Psoas muscle (tissue), 8 donors: Measurements from ENCODE around the gene CLEC10A. TPM values are rescaled to one million over a fixed set of nuclear protein-coding genes. Genes with fewer than 3 reads are reported as not detected.
A peak's percentile ranks its signal among the peaks of the same experiment; 100 is the strongest.
"Not testable (repeated sequence)": the region's sequence is repeated elsewhere in the genome, so short reads cannot be mapped to it uniquely, and the experiment has no call there.

Source experiments
- ATAC-seq, 4 donors: fragments of 200-7000 bp; cut with Tn5 transposase; one replicate each; pipeline ENCODE4 v1.9.1; 2020; ENCODE audit warnings: moderate library complexity in 3 of 4, mild to moderate bottlenecking in 2 of 4
- DNase-seq, 2 donors: peaks; one replicate each; pipeline ENCODE4 v3.0.0-alpha.2; 2020
- H3K27ac ChIP-seq: fragments of 200-600 bp; one replicate; pipeline ENCODE4 v1.8.0; 2022
- H3K27me3 ChIP-seq, 3 donors: fragments of 200-600 bp in 1 of 3; one replicate each; pipeline versions ENCODE4 v1.6.1 to v1.8.0; 2013 to 2022; ENCODE audit warnings: low read length in 2 of 3, mild to moderate bottlenecking in 2 of 3, moderate library complexity in 1 of 3; ENCODE audit not compliant: insufficient read depth in 3 of 3
- H3K36me3 ChIP-seq, 2 donors: fragments of 200-600 bp in 1 of 2; one replicate each; pipeline versions ENCODE4 v1.6.1 to v1.8.0; 2013 to 2022; ENCODE audit warnings: low read depth in 1 of 2, mild to moderate bottlenecking in 1 of 2, moderate library complexity in 1 of 2; ENCODE audit not compliant: insufficient read depth in 1 of 2
- H3K4me1 ChIP-seq: fragments of 200-600 bp; one replicate; pipeline ENCODE4 v1.8.0; 2022
- H3K4me3 ChIP-seq: fragments of 200-600 bp; one replicate; pipeline ENCODE4 v1.8.0; 2022; ENCODE audit warnings: mild to moderate bottlenecking
- H3K9me3 ChIP-seq: fragments of 200-600 bp; one replicate; pipeline ENCODE4 v1.8.0; 2022
- CTCF ChIP-seq: fragments of 200-600 bp; IDR thresholded peaks from one replicate; pipeline ENCODE4 v1.8.0; 2022; ENCODE audit warnings: antibody characterized with exemption
- WGBS, 3 donors: extraction: QIAGEN DNeasy Blood & Tissue Kit; methylation state at CpG; one replicate each; pipeline versions ENCODE4 v1.1.6 to v1.1.7; 2013; 5-methylcytosine and 5-hydroxymethylcytosine counted together
- intact Hi-C, 2 donors: fragments of 100-400 bp; cut with DNase I; formaldehyde crosslinking; loops; one replicate each; pipeline versions ENCODE4 v1.11.0 to v1.14.2; 2022
- long read RNA-seq, 2 donors: library from polyadenylated mRNA; unstranded; transcript quantifications; one replicate each; pipeline ENCODE4 v2.0.0, GENCODE V29; 2021
- polyA plus RNA-seq, 3 donors: library from polyadenylated mRNA; stranded (reverse); fragments of 200-250 nt; gene quantifications; one replicate each; pipeline ENCODE4 v1.2.3, GENCODE V29; 2013
- total RNA-seq, 4 donors: library from RNA; stranded (reverse); fragmentation: NEBNext Ultra II Directional in 2 of 4; extraction: Animal tissue kit (Norgen Biotek cat#: 25700) in 2 of 4; gene quantifications; one replicate each; pipeline versions ENCODE4 v1.2.1 to v1.2.4, GENCODE V29; 2021 to 2023
- donor health status: healthy with polysubstance abuse.
- donor health status: DM: no; HTN: no; CAD: no; lungs with moderate emphysema.
- donor health status: Bipolar disorder and iron deficiency.
- donor health status: healthy.
- donor health status: DM: yes; HTN: yes; CAD: no.
- donor health status: DM: no; HTN: no; CAD: no.
- donor health status: DM: no; HTN: no; CAD: no.
- donor health status: DM: yes; HTN: yes; CAD: no.

Gene CLEC10A, protein sequence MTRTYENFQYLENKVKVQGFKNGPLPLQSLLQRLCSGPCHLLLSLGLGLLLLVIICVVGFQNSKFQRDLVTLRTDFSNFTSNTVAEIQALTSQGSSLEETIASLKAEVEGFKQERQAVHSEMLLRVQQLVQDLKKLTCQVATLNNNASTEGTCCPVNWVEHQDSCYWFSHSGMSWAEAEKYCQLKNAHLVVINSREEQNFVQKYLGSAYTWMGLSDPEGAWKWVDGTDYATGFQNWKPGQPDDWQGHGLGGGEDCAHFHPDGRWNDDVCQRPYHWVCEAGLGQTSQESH
- total RNA-seq (1 to 10 TPM; 1.9 to 4.9 (median 2.4) TPM), polyA plus RNA-seq (1 to 10 TPM in 1 of 3 donors, under 1 TPM in 2; 0.69 to 2.4 (median 0.87) TPM)
- long read RNA-seq, donor 1, partial matches to known transcripts: 0 of 2 reads
- long read RNA-seq, donor 1, other reads (novel, unspliced or antisense): 1 of 2 reads
- long read RNA-seq, donor 2, partial matches to known transcripts: 0 of 3 reads
- long read RNA-seq, donor 2, other reads (novel, unspliced or antisense): 1 of 3 reads

GRCh38 chr17:7079581-7080455, at the start of gene CLEC10A:
Gene CLEC10A (minus strand): TSS chr17:7080251. CDS start chr17:7078812, 1,439 bp downstream.
- H3K36me3 ChIP-seq: no peaks in the 10 kb centered on the region
- WGBS, 3 donors: 54 to 64% (median 56%) methylated on average over 15 of the region's 15 CpGs
- ATAC-seq (peak; percentile 11 to 75 (median 26)), DNase-seq (peak in 1 of 2 donors; percentile 78)
- H3K27me3 ChIP-seq: peaks cover 0 to 8% (median 3%) of the 10 kb centered on the region in 3 donors
- H3K4me1 ChIP-seq: no peaks in the 10 kb centered on the region
- TF ChIP-seq CTCF: no peak
- H3K9me3 ChIP-seq: no peaks in the 10 kb centered on the region
- H3K4me3 ChIP-seq: peak within 1 kb of the TSS; percentile 18
- H3K27ac ChIP-seq: peak within 1 kb of the TSS; percentile 41
- intact Hi-C loops: loop anchor here in 1 of 2 donors (5.0 kb wide), 1 partner anchor 42 kb away; no protein-coding TSS in a partner anchor

DNA sequence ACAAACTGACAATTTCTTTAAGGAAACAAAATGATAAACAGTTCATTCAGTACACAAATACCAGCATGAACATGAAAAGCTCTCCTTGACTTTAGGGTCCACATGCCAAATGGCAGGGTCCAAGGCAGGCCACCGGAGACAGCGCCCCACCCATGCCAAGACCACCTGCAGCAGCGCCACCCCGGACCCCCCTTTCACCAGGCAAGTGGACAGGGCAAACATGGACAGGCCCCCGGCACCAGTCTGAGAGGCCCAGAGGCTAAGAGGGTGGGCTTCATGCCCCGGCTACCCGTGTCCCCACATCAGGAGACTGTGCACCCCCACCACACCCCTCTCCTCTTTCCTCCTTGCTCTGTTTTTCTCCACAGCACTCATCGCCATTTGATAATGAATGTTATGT, 49.3 kb upstream of the CLEC10A start:
- H3K4me3 ChIP-seq: no peak overlapping the region
- H3K4me1 ChIP-seq: no peaks in the 10 kb centered on the region
- peaks cover 0 to 25% (median 2%) of the 10 kb centered on the region in 3 donors for H3K27me3 ChIP-seq
- DNase-seq (no peak), ATAC-seq (no peak)
- no peak for TF ChIP-seq CTCF
- intact Hi-C loops: no loop called here
- no peak overlapping the region for H3K27ac ChIP-seq
- H3K36me3 ChIP-seq: no peaks in the 10 kb centered on the region
- no peaks in the 10 kb centered on the region for H3K9me3 ChIP-seq
- WGBS, 3 donors: 83% methylated on average over 8 of the region's 8 CpGs

- DNase-seq: no peak
- no peak for ATAC-seq
- Histone ChIP-seq H3K27ac (no peak overlapping the region), H3K36me3 (no peaks in the 10 kb centered on the region), H3K4me3 (no peak overlapping the region), H3K9me3 (no peaks in the 10 kb centered on the region), H3K4me1 (no peaks in the 10 kb centered on the region), H3K27me3 (peaks cover 0 to 20% (median 2%) of the 10 kb centered on the region in 3 donors)
- TF ChIP-seq CTCF: no peak
- intact Hi-C loops: no loop called here
- WGBS, 3 donors: 38 to 54% (median 43%) methylated on average over 5 of the region's 5 CpGs
Observed at GRCh38 chr17:7128160-7128559, 48.1 kb upstream of the CLEC10A start.

DNA sequence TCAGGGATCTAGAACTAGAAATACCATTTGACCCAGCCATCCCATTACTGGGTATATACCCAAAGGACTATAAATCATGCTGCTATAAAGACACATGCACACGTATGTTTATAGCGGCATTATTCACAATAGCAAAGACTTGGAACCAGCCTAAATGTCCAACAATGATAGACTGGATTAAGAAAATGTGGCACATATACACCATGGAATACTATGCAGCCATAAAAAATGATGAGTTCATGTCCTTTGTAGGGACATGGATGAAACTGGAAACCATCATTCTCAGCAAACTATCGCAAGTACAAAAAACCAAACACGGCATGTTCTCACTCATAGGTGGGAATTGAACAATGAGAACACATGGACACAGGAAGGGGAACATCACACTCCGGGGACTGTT, 47.5 kb upstream of the CLEC10A start:
- H3K4me1 ChIP-seq, DNase-seq, ATAC-seq, H3K4me3 ChIP-seq, intact Hi-C loops, H3K9me3 ChIP-seq, H3K36me3 ChIP-seq, H3K27ac ChIP-seq: not testable (repeated sequence)
- WGBS, 3 donors: 79 to 93% (median 92%) methylated on average over 4 to 5 of the region's 5 CpGs
- peaks cover 0 to 20% (median 2%) of the 10 kb centered on the region in 3 donors for H3K27me3 ChIP-seq

DNA sequence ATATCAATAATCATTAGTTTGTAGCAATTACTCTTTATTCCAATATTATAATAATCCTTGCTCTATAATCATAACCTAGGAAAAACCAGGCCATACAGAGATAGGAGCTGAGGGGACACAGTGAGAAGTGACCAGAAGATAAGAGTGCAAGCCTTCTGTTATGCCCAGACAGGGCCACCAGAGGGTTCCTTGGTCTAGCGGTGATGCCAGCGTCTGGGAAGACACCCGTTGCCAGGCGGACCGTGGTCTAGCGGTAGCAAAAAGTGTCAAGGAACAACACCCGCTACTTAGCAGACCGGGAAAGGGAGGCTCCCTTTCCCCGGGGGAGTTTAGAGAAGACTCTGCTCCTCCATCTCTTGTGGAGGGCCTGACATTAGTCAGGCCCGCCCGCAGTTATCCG, 46.3 kb upstream of the CLEC10A start:
- ATAC-seq, intact Hi-C loops, H3K9me3 ChIP-seq, H3K36me3 ChIP-seq, DNase-seq, H3K4me3 ChIP-seq, H3K4me1 ChIP-seq, H3K27ac ChIP-seq: not testable (repeated sequence)
- peaks cover 0 to 20% (median 0%) of the 10 kb centered on the region in 3 donors for H3K27me3 ChIP-seq
- 70 to 78% (median 78%) methylated on average over 12 of the region's 12 CpGs for WGBS, 3 donors
